ENCODE measurements around the gene MAST3.

The MAST3 gene

DNA sequence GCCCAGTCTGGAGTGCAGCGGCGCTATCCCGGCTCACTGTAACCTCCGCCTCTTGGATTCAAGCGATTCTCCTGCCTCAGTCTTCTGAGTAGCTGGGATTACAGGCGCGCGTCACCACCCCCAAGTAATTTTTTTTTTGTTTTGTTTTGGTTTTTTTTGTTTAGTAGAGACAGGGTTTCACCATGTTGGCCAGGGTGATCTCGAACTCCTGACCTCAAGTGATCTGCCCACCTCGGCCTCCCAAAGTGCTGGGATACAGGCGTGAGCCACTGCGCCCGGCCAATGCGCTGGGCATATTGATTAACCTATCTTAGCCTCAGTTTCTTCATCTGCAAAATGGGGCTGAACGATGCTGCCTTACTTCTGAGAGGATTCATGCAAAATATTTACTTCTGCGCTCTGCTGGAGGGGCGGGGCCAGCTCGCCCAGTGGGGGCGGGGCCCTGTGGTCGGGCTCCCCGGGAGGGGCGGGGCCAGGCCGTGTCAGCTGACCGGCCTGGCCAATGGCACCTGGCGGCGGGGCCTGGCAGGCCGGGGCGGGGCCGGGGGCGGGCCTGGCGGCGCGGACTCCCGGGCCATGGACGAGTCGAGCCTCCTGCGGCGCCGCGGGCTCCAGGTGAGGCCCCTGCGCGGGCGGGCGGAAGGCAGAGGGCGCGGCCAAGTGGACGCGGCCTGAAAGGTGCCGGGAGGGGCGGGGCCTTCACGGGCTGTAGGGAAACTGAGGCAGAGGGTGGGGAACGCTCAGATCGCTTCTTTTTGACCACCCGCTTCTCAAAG lies at the start of gene MAST3:
MAST3 (plus strand) TSS at position 562 of the 776 bp plus-strand sequence; CDS start at position 577, 15 bp downstream.
- FAIRE-seq: no peak

DNA sequence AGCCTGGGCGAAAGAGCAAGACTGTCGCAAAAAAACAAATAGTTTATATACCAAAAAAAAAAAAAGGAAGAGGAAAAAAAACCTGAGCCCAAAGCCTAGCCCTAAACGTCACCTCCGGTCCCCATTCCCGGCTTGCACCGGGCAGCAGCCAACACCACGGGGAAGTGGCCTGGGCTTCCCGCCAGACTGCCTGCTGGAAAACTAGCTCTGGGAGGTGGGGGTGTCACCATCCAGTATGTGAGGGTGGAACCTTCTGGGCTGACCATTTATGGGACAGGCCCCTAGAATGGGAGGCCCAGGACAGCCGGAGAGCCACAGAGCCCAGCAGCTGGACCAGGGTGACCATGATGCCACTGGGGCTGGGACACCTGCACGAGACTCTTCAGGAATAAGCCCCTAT lies 48.2 kb upstream of the MAST3 start:
- no peak for FAIRE-seq

DNA sequence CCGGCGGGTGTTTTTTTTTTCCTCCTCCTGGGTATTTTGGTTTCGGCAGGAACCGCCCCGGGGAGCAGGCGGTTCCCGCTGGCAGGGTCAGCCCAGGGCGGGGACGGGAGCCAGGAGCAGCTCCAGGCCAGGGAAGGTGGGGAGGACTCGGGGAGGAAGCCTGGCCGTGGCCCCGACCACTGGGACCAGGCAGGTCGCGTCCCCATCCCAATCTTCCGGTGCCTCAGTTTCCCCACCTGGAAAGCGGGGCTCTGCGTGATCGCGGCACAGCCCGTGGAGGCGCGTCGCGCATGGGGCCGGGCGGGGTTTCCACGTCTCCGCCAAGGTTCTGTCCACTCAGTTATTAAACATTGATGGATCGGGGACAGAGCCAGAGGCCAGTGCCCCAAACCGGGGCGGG lies 45.7 kb upstream of the MAST3 start:
- no peak for FAIRE-seq

DNA sequence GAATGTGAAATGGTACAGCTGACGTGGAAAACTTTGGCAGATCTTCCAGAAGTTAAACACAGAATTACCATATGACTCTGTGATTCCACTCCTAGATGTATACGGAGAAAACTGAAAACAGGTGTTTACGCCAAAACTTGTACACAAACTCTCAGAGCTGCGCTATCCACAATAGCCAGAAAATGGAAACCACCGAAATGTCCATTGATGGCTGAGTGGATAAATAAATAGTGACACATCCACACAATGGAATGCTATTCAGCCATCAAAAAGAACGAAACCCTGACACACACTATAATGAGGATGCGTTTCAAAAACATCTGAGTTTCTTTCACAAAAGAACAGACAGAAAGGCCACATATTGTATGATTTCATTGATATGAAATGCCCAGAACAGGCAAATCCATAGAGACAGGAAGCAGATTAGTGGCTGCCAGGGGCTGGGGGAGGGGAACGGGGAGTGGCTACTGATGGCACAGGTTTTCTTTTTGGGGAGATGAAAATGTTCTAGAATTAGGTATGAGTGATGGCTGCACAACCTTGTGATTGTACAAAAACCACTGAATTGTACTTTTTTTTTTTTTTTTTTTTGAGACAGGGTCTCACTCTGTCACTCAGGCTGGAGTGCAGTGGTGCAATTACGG lies 43.9 kb upstream of the MAST3 start:
- FAIRE-seq: no peak

DNA sequence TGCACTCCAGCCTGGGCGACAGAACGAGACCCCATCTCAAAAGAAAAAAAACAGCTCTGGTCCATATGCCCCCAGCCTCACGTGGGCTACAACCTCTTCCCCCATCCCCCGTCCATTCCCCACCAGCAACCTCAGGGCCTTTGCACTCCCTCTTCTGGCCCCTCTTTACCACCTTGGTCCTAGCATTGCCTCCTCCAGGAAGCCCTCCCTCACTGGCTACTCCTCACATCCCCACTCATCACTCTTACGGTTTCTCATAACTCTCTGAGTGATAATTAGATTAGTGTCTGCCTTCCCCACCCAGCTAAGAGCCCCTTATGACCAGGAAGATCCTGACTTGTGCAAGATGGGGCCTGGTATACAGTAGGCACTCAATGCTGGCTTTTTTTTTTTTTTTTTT lies 41.6 kb upstream of the MAST3 start:
- FAIRE-seq: no peak

DNA sequence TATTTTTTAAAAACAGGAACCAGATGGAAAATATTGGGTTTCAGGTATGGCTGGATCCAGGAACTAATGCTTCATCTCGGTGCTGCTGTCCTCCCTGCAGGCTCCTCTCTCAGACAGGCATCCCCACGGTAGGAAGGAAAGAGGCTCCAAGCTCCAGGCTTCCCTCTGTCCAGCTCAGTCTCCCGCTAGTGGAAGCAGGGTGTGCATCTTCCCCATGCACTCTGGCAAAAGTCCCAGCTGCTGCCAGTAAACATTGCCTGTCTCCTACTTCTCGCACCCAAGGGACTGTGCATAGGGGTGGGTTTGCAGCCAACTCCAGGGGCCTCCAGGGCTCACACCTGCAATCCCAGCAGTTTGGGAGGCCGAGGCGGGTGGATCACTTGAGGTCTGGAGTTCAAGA lies 40.0 kb upstream of the MAST3 start:
- no peak for FAIRE-seq

DNA sequence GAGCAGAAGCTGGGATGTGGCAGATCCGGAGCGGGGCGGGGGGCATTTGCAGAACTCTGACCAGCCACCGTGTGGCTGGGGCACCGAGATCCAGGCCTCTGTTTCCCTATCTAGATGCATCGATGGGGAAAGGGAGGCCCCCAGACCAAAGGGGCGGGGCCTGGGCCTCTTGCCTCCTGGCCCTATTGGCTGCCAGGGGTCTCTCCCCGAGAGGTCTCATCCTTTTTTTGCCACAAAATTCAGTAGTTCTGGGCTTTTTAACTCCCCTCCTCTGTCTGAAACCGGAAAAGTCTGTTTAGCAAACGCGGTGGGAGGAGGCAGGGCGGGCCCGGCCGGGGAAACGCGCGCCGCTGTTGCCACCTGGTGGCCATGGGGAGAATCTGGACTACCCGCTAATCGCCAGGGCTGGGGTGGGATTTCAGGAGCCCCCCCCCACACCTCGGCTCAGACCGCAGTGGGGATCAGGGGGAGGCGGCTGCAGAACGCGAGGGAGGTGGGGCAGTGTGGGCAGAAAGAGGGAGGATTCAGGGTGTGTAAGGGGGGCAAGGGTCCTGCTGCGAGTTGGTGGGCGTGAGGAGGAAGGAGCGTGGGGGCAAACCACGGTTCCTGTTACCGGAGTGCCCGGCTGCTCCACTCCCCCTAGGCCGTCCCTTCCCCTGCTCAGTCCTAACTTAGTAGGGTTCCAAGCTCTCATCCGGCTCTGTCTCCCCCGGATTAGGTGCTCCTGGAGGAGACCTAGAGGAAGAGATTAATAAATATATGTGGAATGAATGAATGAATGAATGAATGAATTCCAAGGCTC lies 39.2 kb upstream of the MAST3 start:
- no peak for FAIRE-seq

DNA sequence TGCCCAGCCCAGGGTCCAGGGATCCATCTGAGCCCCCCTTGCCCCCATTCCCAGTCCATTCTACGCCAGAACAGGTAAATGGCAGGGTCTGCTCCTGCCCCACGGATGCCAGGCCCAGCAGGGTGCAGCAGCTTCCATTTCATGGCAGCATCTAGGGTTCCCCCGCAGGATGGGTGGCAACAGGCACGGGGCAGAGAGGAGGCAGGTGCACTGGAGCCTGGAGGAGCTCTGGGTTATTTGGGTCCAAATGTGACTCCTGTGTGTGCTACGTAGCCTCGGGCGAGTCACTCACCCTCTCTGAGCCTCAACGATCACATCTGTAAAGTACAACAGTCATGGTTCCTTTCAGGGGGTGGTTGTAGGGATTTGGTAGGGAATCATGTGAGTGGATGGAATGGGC lies 38.3 kb upstream of the MAST3 start:
- no peak for FAIRE-seq

DNA sequence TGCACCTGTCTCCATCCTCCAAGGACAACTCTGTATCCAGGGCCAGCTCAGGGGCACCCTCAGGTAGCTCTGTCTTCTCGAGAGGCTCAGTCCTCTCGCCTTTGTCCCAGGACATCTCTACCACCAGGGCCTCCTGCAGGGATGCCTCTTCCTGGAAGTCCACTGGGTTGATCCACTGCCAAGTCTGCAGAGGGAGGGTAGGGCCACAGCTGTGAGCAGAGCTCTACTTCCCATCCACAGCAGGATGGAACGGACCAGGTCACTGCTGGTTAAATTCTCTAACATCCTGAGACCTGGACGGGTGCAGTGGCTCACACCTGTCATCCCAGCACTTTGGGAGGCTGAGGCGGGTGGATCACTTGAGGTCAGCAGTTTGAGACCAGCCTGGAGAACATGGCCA lies 37.7 kb upstream of the MAST3 start:
- FAIRE-seq: no peak

DNA sequence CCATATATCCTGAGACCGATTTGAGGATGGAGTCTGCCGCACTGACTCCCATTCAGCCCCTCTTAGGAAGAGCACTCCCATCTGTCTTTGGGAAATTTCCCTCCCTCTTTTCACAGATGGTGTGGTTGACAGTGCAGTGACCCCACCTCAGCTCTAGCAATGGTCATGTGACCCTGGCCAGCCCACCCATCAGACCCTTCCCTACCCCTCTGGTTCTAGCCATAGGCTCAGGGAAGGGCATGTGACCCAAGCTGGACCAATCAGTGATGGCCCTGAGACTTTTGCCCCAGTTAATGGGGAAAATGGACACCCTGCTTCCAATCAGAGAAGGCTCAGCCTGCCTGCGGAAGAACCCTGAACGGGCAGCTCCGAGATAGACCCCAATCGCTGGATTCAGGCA lies 37.1 kb upstream of the MAST3 start:
- no peak for FAIRE-seq

DNA sequence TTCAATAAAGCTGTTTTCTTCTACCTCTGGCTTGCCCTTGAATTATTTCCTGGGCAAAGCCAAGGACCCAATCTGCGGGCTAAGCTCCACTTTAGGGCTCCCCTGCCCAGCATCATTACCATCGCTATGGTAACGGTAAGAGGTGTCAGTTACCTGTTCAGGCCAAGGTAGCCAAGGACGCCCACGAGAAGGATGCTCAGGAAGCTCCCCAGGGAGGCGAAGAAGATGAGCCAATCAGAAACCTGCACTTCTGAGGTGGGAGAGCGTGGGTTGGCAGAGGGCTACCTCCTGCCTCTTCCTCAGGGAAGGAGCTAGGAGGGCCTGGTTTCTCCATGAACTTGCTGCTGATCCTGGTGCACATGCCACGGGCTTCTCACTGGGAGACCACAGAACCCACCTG lies 35.5 kb upstream of the MAST3 start:
- no peak for FAIRE-seq

DNA sequence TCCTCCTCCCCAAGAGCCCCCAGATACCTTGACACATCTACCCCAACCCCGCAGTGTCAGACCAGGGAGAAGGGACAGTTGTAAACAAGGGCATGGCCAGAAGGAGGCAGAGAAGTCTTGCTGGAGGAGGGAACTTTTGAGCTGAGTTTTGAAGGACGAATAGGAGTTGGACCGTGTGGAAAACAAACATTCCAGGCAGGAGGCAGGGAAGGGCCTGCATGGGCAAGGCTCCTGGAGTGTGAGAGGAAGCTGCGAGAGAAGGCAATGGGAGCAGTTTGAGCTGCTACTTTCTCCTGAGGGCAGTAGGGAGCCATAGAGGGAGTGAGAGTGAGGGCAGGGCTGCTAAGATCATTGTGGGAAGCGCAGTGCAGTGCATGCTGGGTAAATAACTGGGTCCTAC lies 34.1 kb upstream of the MAST3 start:
- no peak for FAIRE-seq

DNA sequence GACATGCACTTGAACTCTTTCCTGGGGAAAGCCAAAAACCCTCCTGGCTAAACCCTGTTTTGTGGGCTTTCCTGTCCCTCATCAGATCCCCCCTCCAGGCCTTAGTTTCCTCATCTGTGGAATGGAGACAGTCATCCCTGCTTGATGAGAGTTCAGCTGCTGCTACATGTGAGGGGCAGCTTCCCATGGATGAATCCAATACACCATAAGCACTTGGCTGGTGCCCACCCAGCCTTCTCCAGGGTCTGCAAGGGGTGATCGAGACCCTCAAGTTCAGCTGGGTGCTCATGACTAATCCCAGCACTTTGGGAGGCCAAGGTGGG lies 32.4 kb upstream of the MAST3 start:
- no peak for FAIRE-seq

DNA sequence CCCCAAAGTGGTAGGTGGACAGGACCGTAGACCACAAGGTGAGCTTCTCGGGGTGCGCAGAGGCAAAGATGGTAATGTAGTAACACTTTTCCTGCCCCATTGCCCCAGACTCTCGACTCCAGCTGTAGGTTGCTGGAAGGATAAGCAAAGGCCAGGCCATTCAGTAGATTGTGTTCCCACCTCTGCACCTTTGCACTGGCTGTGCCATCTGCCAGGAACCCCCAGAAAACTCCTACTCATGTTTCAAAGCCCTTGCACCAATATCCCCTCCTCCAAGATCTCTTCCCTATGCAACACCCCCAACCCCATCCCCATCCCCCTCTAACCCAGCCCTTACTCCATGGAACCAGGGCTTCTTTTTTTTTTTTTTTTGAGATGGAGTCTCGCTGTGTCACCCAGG lies 29.2 kb upstream of the MAST3 start:
- no peak for FAIRE-seq

DNA sequence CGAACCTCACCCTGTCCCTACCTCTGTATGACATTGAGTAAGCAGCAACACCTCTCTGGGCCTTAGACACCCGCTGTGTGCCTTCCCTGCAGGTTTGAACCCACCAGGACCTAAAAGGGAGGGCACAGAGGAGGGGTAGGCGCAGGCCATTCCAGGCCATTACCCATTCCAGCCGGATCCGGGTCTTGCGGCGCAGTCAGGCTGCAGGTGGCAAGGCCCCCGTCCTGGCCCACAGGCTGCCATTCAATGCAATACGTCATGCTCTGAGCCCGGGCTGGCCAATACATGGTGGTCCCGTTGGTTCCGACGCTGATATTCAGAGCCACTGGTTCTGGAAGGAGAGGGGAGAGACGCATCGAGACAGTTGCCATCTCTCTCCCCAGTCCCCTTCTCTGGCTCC lies 28.2 kb upstream of the MAST3 start:
- no peak for FAIRE-seq

DNA sequence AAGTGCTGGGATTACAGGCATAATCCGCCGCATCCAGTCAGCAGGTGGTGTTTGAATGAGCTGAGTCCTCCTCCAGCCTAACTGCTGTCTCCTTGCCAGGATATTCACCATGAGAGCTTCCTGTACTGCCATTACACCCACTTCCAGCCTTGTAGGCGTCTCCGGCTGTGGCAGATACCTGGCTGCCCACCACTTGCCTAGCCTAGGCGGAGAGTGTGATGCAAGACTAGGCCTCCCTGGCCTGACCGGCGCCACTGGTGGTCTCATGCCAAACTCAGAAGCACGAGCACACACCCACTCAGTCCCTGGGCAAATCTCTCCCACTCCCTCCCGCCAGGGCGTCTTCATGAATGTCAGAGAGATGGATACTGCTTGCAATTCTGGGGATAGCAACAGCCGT lies 27.4 kb upstream of the MAST3 start:
- FAIRE-seq: no peak

DNA sequence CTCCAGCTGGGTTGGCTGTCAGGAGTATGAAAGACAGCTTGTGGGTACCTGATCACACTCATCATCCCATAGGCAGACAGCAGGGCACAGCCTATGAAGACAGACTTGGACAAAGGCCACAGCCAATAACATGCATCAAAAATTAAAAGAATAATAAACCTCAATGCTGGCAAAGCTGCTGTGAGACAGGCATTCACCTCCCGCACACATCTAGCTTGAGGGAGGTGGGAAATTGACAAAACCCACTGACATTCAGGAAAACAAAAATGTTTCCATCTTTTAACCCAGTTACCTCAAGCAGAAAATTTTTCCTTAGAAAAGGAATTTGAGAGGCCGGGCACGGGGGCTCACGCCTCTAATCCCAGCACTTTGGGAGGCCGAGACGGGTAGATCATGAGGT lies 25.2 kb upstream of the MAST3 start:
- no peak for FAIRE-seq

DNA sequence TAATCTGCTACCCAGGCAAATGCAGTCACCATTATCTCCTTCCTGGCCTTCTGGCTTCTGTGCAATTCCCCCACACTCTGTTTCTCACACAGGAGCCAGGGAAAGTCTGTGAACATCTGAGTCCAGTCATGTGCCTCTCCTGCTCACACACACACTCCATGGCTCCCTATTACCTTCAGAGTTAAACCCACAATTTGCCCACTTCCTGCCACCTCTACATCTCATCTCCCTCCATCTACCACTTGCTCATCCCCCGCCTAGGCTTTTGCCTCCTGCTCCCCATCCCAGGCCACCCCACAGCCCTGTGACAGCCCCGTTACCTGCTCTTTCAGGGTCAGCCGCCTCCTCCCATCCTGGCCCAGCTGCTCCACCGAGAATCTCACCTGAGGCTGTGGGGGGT lies 24.4 kb upstream of the MAST3 start:
- FAIRE-seq: no peak

DNA sequence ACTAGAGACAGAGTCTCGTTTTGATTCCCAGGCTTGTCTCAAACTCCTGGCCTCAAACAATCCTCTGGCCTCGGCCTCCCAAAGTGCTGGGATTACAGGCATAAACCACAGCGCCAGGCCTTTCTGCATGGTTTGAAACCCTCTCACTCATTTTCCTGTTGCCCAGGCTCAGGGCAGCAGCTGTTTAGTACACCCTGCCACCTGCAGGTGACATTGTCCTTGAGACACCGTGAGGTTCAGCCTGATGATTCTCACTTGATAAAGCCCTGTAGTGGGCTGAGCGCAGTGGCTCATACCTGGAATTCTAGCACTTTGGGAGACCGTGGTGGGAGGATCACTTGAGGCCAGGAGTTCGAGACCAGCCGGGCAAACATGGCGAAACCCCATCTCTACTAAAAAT lies 23.4 kb upstream of the MAST3 start:
- FAIRE-seq: no peak

DNA sequence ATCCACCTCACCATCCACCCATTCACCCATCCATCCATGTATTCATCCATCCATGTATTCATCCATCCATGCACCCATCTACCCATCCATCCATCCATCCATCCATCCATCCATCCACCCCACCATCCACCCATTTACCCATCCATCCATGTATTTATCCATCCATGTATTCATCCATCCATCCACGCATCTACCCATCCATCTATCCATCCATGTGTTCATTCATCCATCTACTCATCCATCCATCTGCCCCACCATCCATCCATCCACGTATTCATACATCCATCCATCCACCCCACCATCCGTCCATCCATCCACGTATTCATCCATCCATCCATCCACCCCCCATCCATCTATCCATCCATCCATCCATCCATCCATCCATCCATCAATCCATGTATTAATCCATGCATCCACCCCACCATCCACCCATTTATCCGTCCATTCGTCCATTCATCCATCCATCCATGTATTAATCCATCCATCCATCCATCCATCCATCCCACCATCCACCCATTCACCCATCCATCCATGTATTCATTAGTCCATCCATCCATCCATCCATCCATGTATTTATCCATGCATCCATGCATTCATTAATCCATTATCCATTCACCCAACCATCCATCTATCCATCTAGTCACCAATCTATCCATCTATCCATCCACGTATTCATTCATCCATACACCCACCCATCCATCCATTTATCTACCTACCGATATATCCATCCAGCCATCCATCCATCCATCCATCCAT lies 13.5 kb upstream of the MAST3 start:
- FAIRE-seq: no peak

DNA sequence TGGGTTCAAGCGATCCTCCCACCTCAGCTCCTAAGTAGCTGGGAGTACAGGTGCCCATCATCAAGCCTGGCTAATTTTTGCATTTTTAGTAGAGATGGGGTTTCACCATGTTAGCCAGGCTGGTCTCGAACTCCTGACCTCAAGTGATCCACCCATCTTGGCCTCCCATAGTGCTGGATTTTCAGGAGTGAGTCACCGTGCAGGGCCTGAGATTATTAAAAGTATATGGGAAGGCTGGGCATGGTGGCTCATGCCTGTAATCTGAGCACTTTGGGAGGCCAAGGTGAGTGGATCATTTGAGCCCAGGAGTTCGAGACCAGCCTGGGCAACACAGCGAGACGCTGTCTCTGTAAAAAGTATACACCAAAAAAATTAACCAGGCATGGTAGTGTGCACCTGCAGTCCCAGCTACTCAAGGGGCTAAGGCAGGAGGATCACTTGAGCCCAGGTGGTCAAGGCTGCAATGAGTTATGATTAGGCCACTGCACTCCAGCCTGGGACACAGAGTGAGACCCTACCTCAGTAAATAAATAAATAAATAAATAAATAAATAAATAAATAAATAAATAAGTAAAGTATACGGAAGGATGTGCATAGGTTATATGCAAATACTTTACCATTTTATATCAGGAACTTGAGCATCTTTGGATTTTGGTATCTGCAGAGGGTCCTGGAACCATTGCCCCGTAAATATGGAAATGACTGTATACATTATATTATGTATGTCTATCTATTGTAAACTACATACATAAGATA lies 11.7 kb upstream of the MAST3 start:
- no peak for FAIRE-seq

DNA sequence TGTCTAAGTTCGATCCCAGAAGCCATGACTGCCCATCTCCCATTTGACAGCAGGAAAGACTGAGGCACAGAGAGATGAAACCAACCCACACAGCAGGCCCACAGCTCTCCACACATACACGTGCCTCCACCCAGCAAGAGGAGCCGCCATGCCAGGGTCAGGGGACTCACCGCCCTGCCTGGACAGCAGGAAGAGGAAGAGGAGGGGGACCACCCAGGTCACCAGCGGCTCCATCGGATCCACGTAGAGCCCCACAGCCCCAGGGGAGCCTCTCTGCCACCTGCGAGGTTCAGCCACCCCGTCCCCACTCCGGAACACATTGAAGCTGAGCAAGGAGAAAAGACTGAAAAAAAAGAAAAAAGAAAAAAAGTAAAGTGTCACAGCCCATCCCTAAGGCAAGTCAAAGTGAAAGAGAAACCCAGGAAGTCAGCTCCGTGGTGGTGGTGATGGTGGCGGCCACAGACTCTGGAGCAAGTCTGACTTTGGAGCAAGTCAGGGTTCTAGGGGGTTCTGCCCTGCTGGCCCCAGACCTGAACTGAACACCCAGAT lies 10.9 kb upstream of the MAST3 start, which contains the start of gene IL12RB1:
IL12RB1 (minus strand) TSS at position 345 of the 549 bp plus-strand sequence; CDS start at position 234, 111 bp downstream.
- no peak for FAIRE-seq

Measured in islet of Langerhans (tissue), 1 donor.